ENCODE measurements around the gene GIMAP8. TPM values are rescaled to one million over a fixed set of nuclear protein-coding genes. Genes with fewer than 3 reads are reported as not detected.

The GIMAP8 gene
- total RNA-seq, 2 donors from 2014 or later = not detected

DNA sequence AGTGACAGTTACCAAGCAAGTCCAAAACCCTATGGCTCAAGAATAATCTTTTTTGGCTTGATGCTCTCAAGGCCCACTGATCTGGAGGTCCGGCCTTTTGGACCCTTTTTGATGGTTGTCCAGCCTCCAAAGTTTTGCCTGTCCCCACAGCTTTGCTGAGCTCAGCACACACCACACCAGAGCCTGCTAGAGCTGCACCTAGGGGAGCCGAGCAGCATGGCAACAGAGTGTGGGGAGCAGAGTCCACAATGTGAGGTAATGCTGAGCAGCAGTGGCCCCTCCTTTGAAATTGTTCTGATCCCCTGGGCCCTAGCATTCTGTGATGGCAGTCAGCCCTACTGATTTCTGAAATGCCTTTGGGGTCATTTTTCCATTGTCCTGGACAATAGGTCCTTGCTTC is 73.6 kb downstream of the GIMAP8 start:
- H3K27ac Mint-ChIP-seq = no peak overlapping the region
- H3K4me3 ChIP-seq (ENCODE audit: low read length) = no peak overlapping the region
- no peaks in the 10 kb centered on the region for H3K4me1 Mint-ChIP-seq
- no peaks in the 10 kb centered on the region for H3K27me3 ChIP-seq (ENCODE audit: control insufficient read depth, insufficient read depth, low read length, poor library complexity, severe bottlenecking)
- H3K36me3 Mint-ChIP-seq (ENCODE audit: low read depth) = no peaks in the 10 kb centered on the region
- DNase-seq = no peak
- H3K36me3 ChIP-seq (ENCODE audit: control insufficient read depth, insufficient read depth, low read length) = no peaks in the 10 kb centered on the region
- peaks cover 38% of the 10 kb centered on the region for H3K9me3 Mint-ChIP-seq
- no peaks in the 10 kb centered on the region for H3K4me1 ChIP-seq (ENCODE audit: control insufficient read depth, insufficient read depth, low read length)
- no peak overlapping the region for H3K9ac ChIP-seq (ENCODE audit: extremely low read depth, low read length, poor library complexity, severe bottlenecking)
- H3K4me3 Mint-ChIP-seq = no peak overlapping the region
- H3K9me3 ChIP-seq (ENCODE audit: control insufficient read depth, low read length) = no peaks in the 10 kb centered on the region
- TF ChIP-seq, protein P1, sequence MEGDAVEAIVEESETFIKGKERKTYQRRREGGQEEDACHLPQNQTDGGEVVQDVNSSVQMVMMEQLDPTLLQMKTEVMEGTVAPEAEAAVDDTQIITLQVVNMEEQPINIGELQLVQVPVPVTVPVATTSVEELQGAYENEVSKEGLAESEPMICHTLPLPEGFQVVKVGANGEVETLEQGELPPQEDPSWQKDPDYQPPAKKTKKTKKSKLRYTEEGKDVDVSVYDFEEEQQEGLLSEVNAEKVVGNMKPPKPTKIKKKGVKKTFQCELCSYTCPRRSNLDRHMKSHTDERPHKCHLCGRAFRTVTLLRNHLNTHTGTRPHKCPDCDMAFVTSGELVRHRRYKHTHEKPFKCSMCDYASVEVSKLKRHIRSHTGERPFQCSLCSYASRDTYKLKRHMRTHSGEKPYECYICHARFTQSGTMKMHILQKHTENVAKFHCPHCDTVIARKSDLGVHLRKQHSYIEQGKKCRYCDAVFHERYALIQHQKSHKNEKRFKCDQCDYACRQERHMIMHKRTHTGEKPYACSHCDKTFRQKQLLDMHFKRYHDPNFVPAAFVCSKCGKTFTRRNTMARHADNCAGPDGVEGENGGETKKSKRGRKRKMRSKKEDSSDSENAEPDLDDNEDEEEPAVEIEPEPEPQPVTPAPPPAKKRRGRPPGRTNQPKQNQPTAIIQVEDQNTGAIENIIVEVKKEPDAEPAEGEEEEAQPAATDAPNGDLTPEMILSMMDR (conservative IDR thresholded peaks at IDR 0.05) = no peak
- H3K27me3 Mint-ChIP-seq (ENCODE audit: insufficient read depth) = no peaks in the 10 kb centered on the region
- 78 to 100% methylated on average over 1 to 2 of the region's 2 CpGs for WGBS, 2 experiments (ENCODE audit: insufficient coverage in 1 of 2, insufficient read length in 1 of 2)
- no peak overlapping the region for H3K27ac ChIP-seq (ENCODE audit: low read depth, low read length)

Other genes with a start within 250 kb of the GIMAP8 start
- 10 to 100 TPM in 1 of 2 donors, under 1 TPM in 1; 0.77 to 27.0 TPM for gene LRRC61, start 127.3 kb upstream of the GIMAP8 start, total RNA-seq
- under 1 TPM in 1 of 2 donors, not detected in 1; 0.92 TPM for gene ACTR3C, start 127.1 kb upstream of the GIMAP8 start, total RNA-seq
- 10 to 100 TPM; 32.2 to 48.2 TPM for gene RARRES2, start 109.0 kb upstream of the GIMAP8 start, total RNA-seq
- 10 to 100 TPM; 85.4 to 94.4 TPM for gene REPIN1, start 81.8 kb upstream of the GIMAP8 start, total RNA-seq
- 10 to 100 TPM in 1 of 2 donors, 1 to 10 TPM in 1; 10.0 to 11.3 TPM for gene ZNF775, start 71.3 kb upstream of the GIMAP8 start, total RNA-seq
- gene GIMAP7, start 64.2 kb downstream of the GIMAP8 start, total RNA-seq = not detected
- gene GIMAP4, start 116.8 kb downstream of the GIMAP8 start, total RNA-seq = under 1 TPM in 1 of 2 donors, not detected in 1; 0.33 TPM
- not detected for gene GIMAP6, start 181.8 kb downstream of the GIMAP8 start, total RNA-seq
- gene GIMAP2, start 235.1 kb downstream of the GIMAP8 start, total RNA-seq = not detected